GM21447 (cell line): ENCODE measurements around the gene NLRP5.
"Not testable (repeated sequence)": the region's sequence is repeated elsewhere in the genome, so short reads cannot be mapped to it uniquely, and the experiment has no call there.

Experiments
- ATAC-seq: cut with Tn5 transposase; IDR thresholded peaks from one replicate; pipeline ENCODE4 v1.9.1; 2021; ENCODE audit not compliant: unreplicated experiment

Gene NLRP5

DNA sequence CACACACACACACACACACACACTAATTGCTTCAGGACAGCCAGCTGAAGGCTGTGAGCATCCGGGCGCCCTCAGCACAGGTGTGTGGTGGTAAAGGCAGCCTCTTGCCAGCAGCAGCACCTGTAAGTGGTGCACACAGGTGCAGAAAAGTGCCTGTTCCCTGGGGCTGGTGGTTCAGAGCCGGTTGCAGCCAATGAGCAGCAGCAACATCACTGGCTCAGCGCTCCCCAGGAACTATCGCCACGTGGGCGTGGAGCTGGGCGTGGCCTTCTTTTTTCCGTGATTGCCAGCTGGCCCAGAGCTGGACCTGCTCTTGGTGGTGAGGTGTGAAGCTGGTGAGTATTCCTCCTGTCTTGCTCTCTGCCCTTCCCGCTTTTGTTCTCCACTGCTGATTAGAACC, at the start of gene NLRP5:
TSS of gene NLRP5 (plus strand) at position 289 of the 400 bp plus-strand sequence.
- no peak for ATAC-seq

DNA sequence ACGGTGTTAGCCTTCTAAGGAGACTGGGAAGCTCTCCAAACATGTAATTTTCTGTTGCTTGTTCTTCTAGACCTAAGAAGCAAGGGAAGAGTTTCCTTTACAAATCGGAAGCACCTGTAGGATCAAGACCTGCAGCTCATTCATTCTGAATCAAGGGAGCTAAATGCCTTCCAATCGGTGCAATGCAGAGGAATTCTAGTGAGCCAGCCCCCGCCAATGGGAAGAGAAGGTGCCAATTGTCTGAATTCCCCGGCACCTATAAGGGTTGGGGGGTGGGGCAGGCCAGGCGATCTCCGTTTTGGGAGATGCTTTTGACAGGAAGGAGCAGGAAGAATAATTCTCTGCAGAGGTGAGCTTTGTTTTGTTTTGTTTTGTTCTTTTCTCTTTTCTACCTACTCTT, 47.4 kb upstream of the NLRP5 start:
- no peak for ATAC-seq

DNA sequence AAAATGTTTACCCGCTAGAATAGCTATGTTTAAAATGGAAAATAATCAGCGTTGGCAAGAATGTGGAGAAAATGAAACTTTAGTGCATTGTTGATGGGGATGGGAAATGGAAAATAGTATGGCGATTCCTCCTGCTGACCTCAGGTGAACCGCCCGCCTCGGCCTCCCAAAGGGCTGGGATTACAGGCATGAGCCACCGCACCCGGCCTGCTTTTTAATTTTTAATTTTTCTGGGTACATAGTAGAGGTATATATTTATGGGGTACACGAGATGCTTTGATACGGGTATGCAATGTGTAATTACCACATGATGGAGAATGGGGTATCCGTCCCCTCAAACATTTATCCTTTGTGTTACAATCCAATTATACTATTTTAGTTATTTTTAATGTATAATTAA, 46.3 kb upstream of the NLRP5 start:
- ATAC-seq, result no peak

DNA sequence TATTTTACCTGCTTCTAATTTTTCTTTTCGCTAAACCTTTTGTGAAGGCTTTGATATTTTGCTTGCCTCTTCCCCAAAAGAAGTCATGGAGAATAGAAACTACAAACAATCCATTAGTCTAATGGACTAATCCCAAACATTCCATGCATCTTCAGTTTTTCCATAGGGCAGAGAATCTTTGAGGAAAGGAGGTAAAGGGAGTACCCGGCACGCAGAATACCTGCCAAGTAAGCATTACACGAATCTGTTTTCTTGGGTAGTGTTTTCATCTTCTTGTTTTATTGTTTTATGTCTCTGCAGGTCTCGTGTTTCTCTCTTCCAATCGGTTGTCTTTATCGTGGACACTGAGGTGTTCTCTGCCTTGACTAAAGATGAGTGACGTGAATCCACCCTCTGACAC, 39.0 kb upstream of the NLRP5 start, which contains the start of gene NLRP8:
TSS of gene NLRP8 (plus strand) at position 301 of the 400 bp plus-strand sequence.
- ATAC-seq, result no peak

DNA sequence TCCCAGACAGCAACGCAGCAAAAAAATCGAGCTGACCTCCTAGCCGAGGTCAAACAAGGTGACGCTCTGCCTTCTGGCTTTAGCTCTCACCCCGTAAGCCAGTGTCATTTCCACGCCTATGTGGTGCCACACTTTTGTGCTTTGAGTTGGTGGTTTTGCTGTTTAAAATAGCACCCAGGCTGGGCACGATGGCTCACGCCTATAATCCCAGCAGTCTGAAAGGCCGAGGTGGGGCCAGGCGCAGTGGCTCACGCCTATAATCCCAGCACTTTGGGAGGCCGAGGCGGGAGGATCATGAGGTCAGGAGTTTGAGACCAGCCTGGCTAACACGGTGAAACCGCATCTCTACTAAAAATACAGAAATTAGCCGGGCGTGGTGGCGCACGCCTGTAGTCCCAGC, 36.0 kb upstream of the NLRP5 start:
- ATAC-seq, result not testable (repeated sequence)

DNA sequence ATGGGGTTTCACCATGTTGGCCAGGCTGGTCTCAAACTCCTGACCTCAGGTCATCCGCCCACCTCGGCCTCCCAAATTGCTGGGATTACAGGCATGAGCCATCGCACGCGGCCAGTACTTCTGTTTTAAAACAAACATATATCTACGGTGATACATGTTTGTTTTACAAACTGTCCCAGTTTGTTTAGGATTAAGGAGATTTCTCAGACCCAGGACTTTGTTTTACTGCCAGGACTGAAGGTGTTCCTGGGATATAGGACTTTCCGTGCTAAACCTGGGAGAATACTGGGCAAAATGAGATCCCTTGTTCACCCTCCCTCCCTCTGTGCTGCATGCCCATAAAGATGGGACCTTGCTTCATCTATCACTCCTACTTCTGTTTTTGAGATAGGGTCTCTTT, 30.1 kb upstream of the NLRP5 start:
- no peak for ATAC-seq

DNA sequence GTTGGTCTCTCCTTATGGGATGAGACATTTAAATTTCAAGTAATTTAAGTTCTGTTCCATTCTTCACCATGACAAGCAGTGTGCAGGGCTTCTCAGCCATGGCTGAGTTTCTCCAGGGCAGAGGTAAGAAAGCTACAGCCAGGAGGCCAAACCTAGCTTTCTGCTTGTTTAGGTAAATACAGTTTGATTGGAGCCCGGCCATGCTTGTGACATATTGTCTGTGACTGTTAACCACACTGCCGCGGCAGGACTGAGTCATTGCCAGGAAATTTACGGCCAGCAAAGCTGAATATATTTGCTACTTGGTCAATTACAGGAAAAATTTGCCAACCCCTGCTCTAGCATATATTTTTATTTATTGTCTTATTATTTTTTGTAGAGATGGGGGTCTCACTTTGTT, 28.2 kb upstream of the NLRP5 start:
- no peak for ATAC-seq

DNA sequence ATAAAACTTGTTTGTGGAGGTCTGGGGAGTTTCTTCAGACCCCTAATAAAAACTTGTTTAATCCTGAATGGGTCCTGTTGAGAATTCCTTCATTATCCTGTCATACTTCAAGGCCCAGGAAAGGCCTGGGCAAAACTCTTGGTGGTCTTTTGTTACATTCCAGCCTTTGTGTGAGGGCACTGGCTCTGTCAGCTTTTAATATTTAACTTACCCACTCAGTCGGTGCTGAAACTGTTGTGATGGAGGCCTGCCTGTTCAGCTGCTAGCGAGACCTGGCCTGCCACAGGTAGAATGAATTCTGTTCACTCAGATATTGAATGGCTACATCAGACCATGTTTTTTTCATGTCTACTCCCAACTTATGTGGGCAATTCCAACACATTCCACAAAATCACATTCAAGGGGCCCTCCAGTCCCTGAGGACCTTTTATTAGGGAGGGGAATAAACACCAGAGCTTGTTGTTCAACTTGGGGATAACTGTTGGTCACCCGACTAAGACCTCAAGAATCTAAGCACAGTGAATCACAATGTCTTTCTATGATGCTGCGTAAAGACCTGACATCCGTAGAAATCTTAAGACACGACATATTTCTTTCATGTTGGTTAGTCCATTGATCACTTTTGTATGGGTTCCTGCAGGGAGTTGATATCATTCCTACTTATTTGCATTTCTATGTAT, 26.4 kb upstream of the NLRP5 start:
- ATAC-seq, result no peak

DNA sequence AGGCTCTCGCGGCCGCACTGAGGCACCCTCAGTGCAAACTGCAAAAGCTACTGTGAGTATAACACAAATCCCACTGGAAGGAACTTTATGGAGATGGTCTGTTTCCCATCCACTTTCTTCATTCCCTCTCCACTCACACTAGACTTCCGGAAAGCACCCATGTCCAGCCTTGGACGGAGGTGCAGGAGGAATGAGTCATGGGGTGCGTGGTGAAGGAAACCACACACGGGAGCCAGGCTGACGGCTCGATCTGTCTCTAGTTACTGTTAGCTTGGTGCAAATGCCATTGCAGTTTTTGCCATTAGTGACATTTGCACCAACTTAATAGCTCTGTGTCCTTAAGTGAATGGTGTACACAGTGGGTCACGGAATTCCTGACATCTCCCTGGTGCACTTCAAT, 24.4 kb upstream of the NLRP5 start:
- ATAC-seq, result no peak

DNA sequence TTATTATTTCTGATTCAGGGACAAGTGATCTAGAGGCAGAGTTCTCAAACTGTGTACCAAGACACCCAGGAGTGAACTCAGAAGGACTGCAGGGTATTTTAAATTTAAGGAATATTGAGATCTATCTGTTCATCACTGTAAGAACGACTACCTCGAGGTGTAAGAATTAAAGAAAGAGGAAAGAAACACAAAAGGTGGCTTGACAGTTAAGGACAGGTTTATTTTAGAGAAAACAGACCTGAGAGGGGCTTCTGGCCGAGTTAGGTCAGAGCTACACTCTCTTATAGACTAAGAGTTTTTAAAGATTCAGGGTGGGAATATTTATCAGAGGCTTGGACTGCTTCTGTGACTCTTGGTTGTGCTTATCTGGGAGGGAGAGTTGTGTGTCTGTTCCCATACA, 12.6 kb upstream of the NLRP5 start:
- ATAC-seq, result no peak

DNA sequence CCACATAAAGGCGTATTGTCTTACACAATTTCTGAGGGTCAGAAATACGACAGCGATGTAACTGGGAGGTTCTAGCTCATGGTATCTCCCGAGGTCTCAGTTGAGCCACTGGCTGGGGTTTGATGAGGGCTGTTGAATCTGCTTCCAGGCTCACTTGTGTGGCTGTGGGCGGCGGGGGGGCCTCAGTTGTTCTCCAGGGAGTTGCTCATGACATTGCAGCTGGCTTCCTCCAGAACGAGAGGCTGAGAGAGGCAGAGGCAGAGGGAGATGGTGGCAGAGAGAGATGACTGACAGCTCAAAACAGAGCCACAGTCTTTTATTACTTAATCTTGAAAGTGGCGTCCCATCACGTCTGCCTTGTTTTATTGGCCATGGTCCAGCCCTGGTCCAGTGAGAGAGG, 6.2 kb upstream of the NLRP5 start:
- no peak for ATAC-seq

DNA sequence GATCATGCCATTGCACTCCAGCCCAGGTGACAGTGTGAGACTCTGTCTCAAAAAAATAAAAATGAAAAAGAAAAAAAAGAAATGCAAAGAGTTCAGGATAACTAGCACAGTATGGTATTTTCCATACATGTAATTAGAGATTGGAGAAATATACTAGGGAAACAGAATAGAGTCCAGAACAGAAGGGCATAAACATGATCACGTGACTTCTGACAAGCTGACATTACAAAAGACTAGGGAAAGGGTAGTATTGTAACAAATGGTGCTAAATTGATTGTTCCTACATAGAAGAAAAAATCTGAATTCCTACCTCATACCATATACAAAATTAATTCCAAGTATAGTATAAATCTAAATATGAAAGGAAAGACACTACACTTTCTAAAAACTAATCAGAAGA, 1.3 kb upstream of the NLRP5 start:
- ATAC-seq, result no peak

DNA sequence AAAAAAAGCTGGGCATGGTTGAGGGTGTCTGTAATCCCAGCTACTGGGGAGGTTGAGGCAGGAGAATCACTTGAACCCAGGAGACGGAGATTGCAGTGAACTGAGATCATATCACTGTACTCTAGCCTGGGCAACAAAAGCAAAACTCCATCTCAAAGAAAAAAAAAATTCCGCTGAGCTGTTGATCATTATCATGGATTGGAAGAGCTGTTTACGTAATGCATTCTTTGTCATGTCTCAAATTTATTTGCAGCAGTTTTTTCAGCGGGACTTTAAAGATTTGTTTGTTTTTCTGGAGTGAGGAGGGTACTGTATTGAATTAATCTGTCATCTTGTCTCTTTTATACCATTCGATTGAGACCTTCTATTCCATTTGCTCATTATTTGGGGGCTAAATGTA, 4.3 kb downstream of the NLRP5 start:
- no peak for ATAC-seq

DNA sequence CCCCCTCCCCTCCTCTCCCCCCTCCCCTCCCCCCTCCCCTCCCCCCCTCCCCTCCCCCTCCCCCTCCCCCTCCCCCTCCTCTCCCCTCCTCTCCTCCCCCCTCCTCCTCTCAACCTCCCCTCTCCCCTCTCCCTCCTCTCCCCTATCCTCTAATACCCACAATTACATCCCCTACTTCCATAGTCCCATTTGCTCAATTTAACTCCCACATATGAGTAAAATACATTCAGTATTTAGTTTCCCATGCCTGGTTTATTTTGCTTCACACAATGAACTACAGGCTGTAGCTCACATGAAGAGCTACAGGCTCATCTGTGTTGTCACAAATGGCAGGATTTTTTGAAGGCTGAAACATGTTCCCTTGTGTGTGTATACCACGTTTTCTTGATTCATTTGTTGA, 6.9 kb downstream of the NLRP5 start:
- no peak for ATAC-seq

DNA sequence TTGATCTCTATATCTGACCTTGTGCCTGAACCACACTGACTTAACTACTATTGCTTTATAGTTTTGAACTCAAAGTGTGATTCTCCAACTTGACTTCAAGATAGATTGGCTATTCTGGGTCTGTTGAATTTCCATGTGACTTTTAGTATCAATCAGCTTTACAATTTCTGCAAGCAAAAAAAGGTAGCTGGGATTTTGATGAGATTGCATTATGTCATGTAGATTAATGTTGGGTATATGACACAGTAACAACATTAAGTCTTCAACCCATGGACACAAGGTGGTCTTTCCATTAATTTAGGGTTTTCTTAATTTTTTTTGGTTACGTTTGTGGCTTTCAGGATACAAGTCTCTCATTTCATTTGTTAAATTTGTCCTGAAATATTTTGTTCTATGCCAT, 28.2 kb downstream of the NLRP5 start:
- ATAC-seq, result no peak

DNA sequence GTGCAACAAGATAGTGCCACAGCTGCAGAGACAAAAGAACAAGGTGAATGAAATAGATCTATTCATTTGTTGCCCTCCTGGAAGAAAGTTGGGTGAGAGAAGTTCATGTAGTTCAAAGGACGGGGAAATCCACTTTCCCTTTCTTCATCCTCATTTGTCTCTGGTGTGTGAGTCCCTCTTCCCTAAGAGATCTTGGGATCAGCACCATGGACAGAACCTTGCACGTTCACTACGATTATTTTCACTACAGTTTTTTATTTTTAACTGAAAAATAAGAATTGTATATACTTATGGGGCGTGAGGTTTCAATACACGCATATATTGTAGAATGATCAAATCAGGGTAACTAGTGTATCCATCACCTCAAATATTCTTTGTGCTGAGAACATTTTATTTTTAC, 29.2 kb downstream of the NLRP5 start:
- ATAC-seq, result no peak

DNA sequence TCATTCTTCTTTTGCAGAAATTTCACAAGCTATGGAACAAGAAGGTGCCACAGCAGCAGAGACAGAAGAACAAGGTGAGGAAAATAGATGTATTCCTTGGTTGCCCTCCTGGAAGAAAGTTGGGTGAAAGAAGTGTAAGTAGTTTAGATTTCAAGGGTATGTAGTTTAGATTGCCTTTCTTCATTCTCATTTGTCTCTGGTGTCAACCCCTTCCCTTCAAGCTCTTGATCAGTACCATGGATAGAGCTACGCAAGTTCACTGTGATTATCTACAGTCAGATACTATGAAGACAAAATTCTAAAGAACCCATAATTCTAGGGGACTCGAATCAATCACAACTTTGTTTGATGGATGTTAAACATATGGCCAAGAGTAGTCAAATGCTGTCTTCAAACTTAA, 32.8 kb downstream of the NLRP5 start:
- not testable (repeated sequence) for ATAC-seq

DNA sequence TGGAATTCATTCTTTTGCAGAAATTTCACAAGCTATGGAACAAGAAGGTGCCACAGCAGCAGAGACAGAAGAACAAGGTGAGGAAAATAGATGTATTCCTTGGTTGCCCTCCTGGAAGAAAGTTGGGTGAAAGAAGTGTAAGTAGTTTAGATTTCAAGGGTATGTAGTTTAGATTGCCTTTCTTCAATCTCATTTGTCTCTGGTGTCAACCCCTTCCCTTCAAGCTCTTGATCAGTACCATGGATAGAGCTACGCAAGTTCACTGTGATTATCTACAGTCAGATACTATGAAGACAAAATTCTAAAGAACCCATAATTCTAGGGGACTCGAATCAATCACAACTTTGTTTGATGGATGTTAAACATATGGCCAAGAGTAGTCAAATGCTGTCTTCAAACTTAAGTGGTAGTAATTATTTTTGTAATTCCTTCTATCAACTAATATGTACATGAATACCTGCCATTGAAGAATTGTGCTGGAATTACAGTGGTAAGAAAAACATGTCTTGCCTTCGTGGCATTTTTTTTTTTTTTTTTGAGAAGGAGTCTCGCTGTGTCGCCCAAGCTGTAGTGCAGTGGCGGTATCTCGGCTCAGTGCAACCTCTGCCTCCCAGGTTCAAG, 33.9 kb downstream of the NLRP5 start:
- not testable (repeated sequence) for ATAC-seq

DNA sequence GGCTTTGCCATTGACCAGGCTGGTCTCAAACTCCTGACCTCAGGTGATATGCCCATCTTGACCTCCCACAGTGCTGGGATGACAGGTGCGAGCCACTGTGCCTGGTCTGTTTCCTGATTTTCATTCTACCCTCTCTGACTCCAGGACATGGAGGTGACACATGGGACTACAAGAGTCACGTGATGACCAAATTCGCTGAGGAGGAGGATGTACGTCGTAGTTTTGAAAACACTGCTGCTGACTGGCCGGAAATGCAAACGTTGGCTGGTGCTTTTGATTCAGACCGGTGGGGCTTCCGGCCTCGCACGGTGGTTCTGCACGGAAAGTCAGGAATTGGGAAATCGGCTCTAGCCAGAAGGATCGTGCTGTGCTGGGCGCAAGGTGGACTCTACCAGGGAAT, 40.2 kb downstream of the NLRP5 start:
- no peak for ATAC-seq

DNA sequence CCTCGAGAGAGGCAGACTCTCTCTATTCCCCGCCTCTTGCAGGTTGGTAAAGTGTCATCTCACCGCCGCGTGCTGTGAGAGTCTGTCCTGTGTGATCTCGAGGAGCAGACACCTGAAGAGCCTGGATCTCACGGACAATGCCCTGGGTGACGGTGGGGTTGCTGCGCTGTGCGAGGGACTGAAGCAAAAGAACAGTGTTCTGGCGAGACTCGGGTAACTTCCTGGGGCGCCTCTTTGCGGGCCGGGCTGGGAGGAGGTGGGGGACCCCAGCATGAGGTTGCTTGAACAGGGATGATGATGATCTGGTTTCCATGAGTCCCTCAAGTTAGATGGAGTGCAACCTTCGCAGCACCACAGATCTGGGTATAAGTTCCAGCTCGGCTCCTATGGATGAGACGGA, 67.0 kb downstream of the NLRP5 start:
- no peak for ATAC-seq

DNA sequence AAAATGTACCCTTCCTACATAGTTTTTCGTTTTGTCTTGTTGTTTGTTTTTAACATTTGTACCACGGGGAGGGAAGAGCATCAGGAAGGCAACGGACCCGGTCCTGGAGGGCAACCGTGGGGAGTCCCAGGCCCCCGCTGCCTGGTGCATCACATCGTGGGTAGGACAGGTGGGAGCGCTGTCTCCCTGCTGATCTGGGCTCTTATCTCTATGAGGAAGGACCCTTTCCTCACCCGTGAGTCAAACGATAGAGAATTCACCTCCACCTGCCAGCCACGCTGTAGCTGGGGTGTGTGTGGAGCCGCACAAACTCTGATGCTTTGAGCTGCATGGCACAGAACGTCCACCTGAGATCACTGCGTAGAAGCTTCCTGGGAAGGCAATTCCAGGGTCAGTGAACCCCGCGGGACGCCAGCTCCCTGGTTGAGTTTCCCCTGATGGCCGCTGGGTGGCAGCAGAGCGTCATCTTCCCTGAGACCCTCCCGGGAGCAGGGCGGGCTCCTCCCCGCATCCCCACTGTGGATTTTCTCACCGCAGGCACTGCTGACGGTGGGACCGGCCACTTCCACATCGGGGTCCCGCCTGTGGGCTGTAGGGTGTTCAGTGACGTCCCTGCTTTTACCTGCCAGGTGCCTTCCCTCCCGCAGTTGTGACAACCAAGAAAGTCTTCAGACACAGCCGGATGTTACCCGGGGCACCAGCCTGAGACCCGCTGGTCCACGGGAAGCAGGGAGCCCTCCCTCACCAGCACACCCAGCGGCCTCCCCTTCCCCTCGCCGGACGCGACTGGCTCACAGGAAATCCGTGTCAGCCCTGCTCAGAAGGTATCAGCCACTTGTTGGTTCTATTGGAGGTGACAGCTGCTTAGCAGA, 79.8 kb downstream of the NLRP5 start:
- no peak for ATAC-seq

DNA sequence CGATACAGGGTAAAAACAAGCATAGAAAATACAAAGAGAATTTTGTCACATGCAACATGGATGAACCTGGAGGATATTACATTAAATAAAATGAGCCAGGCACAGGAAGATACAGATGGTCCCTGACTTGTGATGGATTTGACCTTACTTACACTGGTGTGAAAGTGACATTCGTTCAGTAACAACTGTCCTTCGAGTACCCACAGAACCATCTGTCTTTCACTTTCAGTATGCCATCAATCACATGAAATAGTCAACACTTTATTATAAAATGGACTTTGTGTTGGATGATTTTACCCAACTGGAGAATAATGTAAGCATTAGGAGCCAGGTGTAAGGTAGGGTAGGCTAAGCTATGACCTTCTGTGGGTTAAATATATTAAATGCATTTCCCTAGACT, 83.1 kb downstream of the NLRP5 start:
- ATAC-seq, result no peak
